PC-3 (cell line): ENCODE data around the gene INTS1. TPM values are rescaled to one million over a fixed set of nuclear protein-coding genes. Genes with fewer than 3 reads are reported as not detected.

Experiments used
- ATAC-seq: fragments of 200-7000 bp; cut with Tn5 transposase; 2 replicates; pipeline ENCODE4 v1.9.1; 2020; ENCODE audit warnings: mild to moderate bottlenecking, moderate library complexity
- BruUV-seq: library from RNA; stranded (reverse); fragments of 400-500 nt; replicated peaks from 2 replicates; lab custom pipeline; 2021; lab: Mats Ljungman, UMichigan
- CTCF ChIA-PET: fragments of 300-600 bp; sonication (Branson Sonifier 250); formaldehyde crosslinking; loops from one replicate; lab custom pipeline; 2022; ENCODE audit warnings: antibody characterized with exemption; lab: Charles Lee
- POLR2A ChIA-PET: fragments of 300-600 bp; sonication (Branson Sonifier 250); formaldehyde crosslinking; loops from one replicate; lab custom pipeline; 2022; ENCODE audit warnings: antibody characterized with exemption; ENCODE audit not compliant: unreplicated experiment; lab: Charles Lee
- DNase-seq: peaks from one replicate; pipeline ENCODE4 v3.0.0-alpha.2; 2015
- H2AFZ ChIP-seq: fragments of 300-600 bp; sonication (generic); 2 replicates; pipeline ENCODE4 v1.6.0; 2016; ENCODE audit warnings: antibody characterized with exemption, low read length
- H3F3A ChIP-seq: fragments of 300-600 bp; sonication (generic); one replicate; pipeline ENCODE4 v1.6.0; 2017; ENCODE audit warnings: antibody characterized with exemption, low read length, control low read depth, mild to moderate bottlenecking; ENCODE audit not compliant: unreplicated experiment
- H3K27ac ChIP-seq: fragments of 300-600 bp; sonication (generic); 2 replicates; pipeline ENCODE4 v1.5.1; 2016; ENCODE audit warnings: mild to moderate bottlenecking, low read length
- H3K27me3 ChIP-seq: fragments of 300-600 bp; sonication (generic); 2 replicates; pipeline ENCODE4 v1.6.1; 2016; ENCODE audit warnings: low read length, mixed read lengths
- H3K36me3 ChIP-seq: fragments of 300-600 bp; sonication (generic); 2 replicates; pipeline ENCODE4 v1.6.1; 2016; ENCODE audit warnings: low read depth, mixed run types, low read length, mixed read lengths
- H3K4me1 ChIP-seq: fragments of 300-600 bp; sonication (generic); 2 replicates; pipeline ENCODE4 v1.5.1; 2016; ENCODE audit warnings: low read length; ENCODE audit not compliant: insufficient read depth
- H3K4me2 ChIP-seq: fragments of 300-600 bp; sonication (generic); 2 replicates; pipeline ENCODE4 v1.6.0; 2016; ENCODE audit warnings: low read length
- H3K4me3 ChIP-seq: fragments of 300-600 bp; sonication (generic); 2 replicates; pipeline ENCODE4 v1.5.1; 2016; ENCODE audit warnings: mild to moderate bottlenecking, low read length, mixed read lengths
- H3K79me2 ChIP-seq: fragments of 300-600 bp; sonication (generic); 2 replicates; pipeline ENCODE4 v1.6.1; 2017; ENCODE audit warnings: low read length, mixed read lengths
- H3K9ac ChIP-seq: fragments of 300-600 bp; sonication (generic); 2 replicates; pipeline ENCODE4 v1.6.0; 2016; ENCODE audit warnings: mild to moderate bottlenecking, low read length
- H3K9me2 ChIP-seq: fragments of 300-600 bp; sonication (generic); replicated peaks from 2 replicates; pipeline ENCODE4 v1.6.1; 2016; ENCODE audit warnings: mixed run types, low read length, mixed read lengths
- H3K9me3 ChIP-seq: fragments of 300-600 bp; sonication (generic); 2 replicates; pipeline ENCODE4 v1.6.1; 2016; ENCODE audit warnings: low read length, mixed read lengths
- H4K20me1 ChIP-seq: fragments of 300-600 bp; sonication (generic); 2 replicates; pipeline ENCODE4 v1.6.1; 2016; ENCODE audit warnings: low read length, mixed read lengths
- CTCF ChIP-seq: fragments of 300-600 bp; sonication (generic); conservative IDR thresholded peaks from 2 replicates; pipeline ENCODE4 v1.5.1; 2017; ENCODE audit warnings: antibody characterized with exemption, low read depth, mild to moderate bottlenecking, low read length
- EZH2 ChIP-seq: fragments of 300-600 bp; sonication (generic); IDR thresholded peaks from one replicate; pipeline ENCODE4 v1.6.1; 2017; ENCODE audit warnings: antibody characterized with exemption, mild to moderate bottlenecking, low read length; ENCODE audit not compliant: unreplicated experiment
- EZH2phosphoT487 ChIP-seq: fragments of 300-600 bp; sonication (generic); IDR thresholded peaks from 2 replicates; pipeline ENCODE4 v1.6.1; 2018; ENCODE audit warnings: mild to moderate bottlenecking, antibody characterized with exemption, low read length, borderline replicate concordance
- intact Hi-C: fragments of 100-400 bp; cut with micrococcal nuclease; formaldehyde crosslinking; loops from 2 replicates; pipeline ENCODE4 v1.9.0; 2023
- total RNA-seq: library from RNA; depleted of rRNA; stranded (reverse); fragments of >200 nt; gene quantifications from 2 replicates; pipeline ENCODE4 v1.2.3, GENCODE V29; 2014

The INTS1 gene
- total RNA-seq, 1 experiment from 2014 or later = 62.9 TPM

DNA sequence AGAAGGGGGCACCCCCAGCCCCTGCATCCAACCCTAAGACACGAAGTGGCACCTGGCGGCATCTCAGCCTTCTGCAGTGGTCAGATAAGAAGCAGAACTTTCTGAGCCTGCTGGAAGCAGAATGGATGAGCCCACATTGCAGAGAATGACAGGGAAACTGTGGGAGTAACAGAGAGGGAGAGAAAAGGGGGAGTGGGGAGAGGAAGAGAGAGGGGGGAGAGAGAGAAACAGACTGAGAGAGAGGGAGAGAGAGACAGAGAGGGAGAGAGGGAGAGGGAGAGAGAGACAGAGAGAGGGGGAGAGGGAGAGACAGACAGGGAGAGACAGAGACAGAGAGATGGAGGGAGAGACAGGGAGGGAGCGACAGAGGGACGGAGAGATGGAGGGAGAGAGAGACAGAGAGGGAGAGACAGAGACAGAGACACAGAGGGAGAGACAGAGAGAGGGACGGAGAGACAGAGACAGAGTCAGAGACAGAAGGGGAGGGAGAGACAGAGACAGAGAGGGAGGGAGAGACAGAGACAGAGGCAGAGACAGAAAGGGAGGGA, 80.9 kb downstream of the INTS1 start:
- H3K36me3 ChIP-seq = no peaks in the 10 kb centered on the region
- H3K27me3 ChIP-seq = no peaks in the 10 kb centered on the region; the same call in 1 of the 2 replicates
- BruUV-seq = no TSS peak
- H3K79me2 ChIP-seq = no peaks in the 10 kb centered on the region
- TF ChIP-seq EZH2phosphoT487 (no peak), CTCF (no peak), EZH2 (no peak)
- H3K9ac ChIP-seq = no peak overlapping the region
- H3F3A ChIP-seq = no peaks in the 10 kb centered on the region
- ATAC-seq = no peak
- H3K4me1 ChIP-seq = no peaks in the 10 kb centered on the region
- no peak overlapping the region for H2AFZ ChIP-seq
- no peaks in the 10 kb centered on the region for H3K9me2 ChIP-seq
- DNase-seq = no peak
- POLR2A ChIA-PET = interaction anchor here (0.6 kb wide), 1 partner anchor 224 kb away, joined by 3 read pairs; no protein-coding TSS in a partner anchor
- no peak overlapping the region for H3K27ac ChIP-seq
- H3K9me3 ChIP-seq = no peaks in the 10 kb centered on the region
- H4K20me1 ChIP-seq = no peaks in the 10 kb centered on the region
- no peak overlapping the region for H3K4me3 ChIP-seq
- intact Hi-C loops = no loop called here
- H3K4me2 ChIP-seq = no peak overlapping the region
- CTCF ChIA-PET = no interaction called here

DNA sequence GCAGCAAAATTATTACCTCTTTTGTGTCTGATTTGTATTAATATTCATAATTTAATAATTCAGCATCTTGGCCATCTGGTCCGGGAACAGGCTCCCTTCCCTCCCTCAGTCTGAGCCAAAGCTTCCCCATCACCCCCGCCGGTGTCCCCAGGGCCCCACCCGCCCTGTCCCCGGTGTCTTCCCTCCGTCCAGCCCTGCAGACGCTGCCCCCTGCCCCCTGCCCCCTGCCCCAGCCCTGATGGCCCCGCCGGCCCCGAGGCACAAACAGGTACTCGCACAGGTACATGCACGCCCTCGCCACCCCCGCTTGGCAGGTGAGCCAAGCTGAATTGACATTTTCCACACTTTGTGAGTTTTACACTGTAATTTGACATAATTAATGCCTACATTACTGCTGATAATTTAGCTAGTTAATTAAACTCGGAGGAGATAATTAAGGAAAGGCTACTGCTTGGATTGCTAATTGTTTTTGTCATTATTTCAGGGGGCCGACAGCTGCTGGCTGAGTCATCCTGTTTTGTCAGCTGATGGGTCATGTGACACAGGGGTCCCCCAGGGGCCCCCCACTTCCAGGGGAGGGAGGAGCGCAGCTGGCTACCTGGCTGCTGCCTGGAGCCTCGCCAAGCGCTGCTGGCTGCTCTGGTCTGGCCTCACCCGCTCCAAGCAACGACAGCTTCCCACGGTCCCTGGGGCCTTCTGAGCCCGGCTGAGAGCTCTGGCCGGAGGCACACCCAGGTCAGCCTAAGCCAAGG, 81.5 kb downstream of the INTS1 start:
- H3K4me2 ChIP-seq = no peak overlapping the region

More for the DNA sequence above, 81.5 kb downstream of the INTS1 start:
- H3K4me3 ChIP-seq = no peak overlapping the region
- H3K9ac ChIP-seq = no peak overlapping the region
- H3K27ac ChIP-seq = no peak overlapping the region
- H3F3A ChIP-seq = no peaks in the 10 kb centered on the region
- H3K36me3 ChIP-seq = no peaks in the 10 kb centered on the region
- ATAC-seq (no peak), DNase-seq (no peak)
- no peaks in the 10 kb centered on the region for H4K20me1 ChIP-seq
- H3K9me2 ChIP-seq = no peaks in the 10 kb centered on the region
- TF ChIP-seq CTCF (no peak), EZH2phosphoT487 (no peak), EZH2 (no peak)
- ChIA-PET CTCF (no interaction called here), POLR2A (interaction anchor here (0.6 kb wide), 1 partner anchor 224 kb away, joined by 3 read pairs; no protein-coding TSS in a partner anchor)
- H3K27me3 ChIP-seq = no peaks in the 10 kb centered on the region; the same call in 1 of the 2 replicates
- no peaks in the 10 kb centered on the region for H3K4me1 ChIP-seq
- H3K79me2 ChIP-seq = no peaks in the 10 kb centered on the region
- H2AFZ ChIP-seq = no peak overlapping the region
- no peaks in the 10 kb centered on the region for H3K9me3 ChIP-seq
- BruUV-seq = no TSS peak
- intact Hi-C loops = no loop called here
